CD4-positive, alpha-beta T cell treated with Interleukin-6 at 100 ng/mL for 8 hours (primary cell): Measurements from ENCODE around the gene KYNU.
"Not testable (repeated sequence)": the region's sequence is repeated elsewhere in the genome, so short reads cannot be mapped to it uniquely, and the experiment has no call there.

Source experiments
- DNase-seq: peaks from one replicate; pipeline ENCODE4 v3.0.0-alpha.2; 2020; ENCODE audit warnings: mixed read lengths, low spot score

The KYNU gene

GRCh38 chr2:142871396-142871795 lies 6.1 kb upstream of the KYNU start:
- DNase-seq, result no peak

- no peak for DNase-seq
These were observed 4.4 kb upstream of the KYNU start for GRCh38 chr2:142872882-142873724.

GRCh38 chr2:142873831-142874287 lies 3.6 kb upstream of the KYNU start:
- no peak for DNase-seq

- no peak for DNase-seq
These were observed 3.1 kb upstream of the KYNU start for GRCh38 chr2:142874293-142874814.

GRCh38 chr2:142875010-142875409 lies 2.5 kb upstream of the KYNU start:
- DNase-seq, result no peak

GRCh38 chr2:142875652-142876051 lies 1.8 kb upstream of the KYNU start:
- no peak for DNase-seq

- no peak for DNase-seq
These were observed 1.0 kb upstream of the KYNU start for GRCh38 chr2:142876423-142876822.

GRCh38 chr2:142878031-142878678 lies 691 bp downstream of the KYNU start:
- DNase-seq, result no peak

- DNase-seq, result no peak
These were observed 1.7 kb downstream of the KYNU start for GRCh38 chr2:142879151-142879550.

GRCh38 chr2:142880279-142880678 lies 2.8 kb downstream of the KYNU start:
- no peak for DNase-seq

GRCh38 chr2:142881619-142882018 lies 4.2 kb downstream of the KYNU start:
- no peak for DNase-seq

GRCh38 chr2:142882500-142882899 lies 5.0 kb downstream of the KYNU start:
- DNase-seq, result not testable (repeated sequence)

GRCh38 chr2:142883526-142883925 lies 6.1 kb downstream of the KYNU start:
- DNase-seq, result no peak

GRCh38 chr2:142885543-142885942 lies 8.1 kb downstream of the KYNU start:
- DNase-seq, result no peak

GRCh38 chr2:142892715-142893114 lies 15.3 kb downstream of the KYNU start:
- no peak for DNase-seq

- no peak for DNase-seq
These were observed 15.8 kb downstream of the KYNU start for GRCh38 chr2:142893241-142893640.

GRCh38 chr2:142897807-142898206 lies 20.3 kb downstream of the KYNU start:
- no peak for DNase-seq

- DNase-seq, result not testable (repeated sequence)
These were observed 22.9 kb downstream of the KYNU start for GRCh38 chr2:142900327-142900726.

- DNase-seq, result no peak
These were observed 24.3 kb downstream of the KYNU start for GRCh38 chr2:142901780-142902179.

GRCh38 chr2:142903726-142904125 lies 26.3 kb downstream of the KYNU start:
- not testable (repeated sequence) for DNase-seq

GRCh38 chr2:142907653-142908052 lies 30.2 kb downstream of the KYNU start:
- DNase-seq, result no peak

- DNase-seq, result no peak
These were observed 37.2 kb downstream of the KYNU start for GRCh38 chr2:142914507-142915313.
